Measurements from ENCODE around the gene CASKIN2.

- TF ChIP-seq CTCF (IDR thresholded peaks at IDR 0.05) (no peak), POLR2A (IDR thresholded peaks at IDR 0.05) (no peak)
These were observed 39.5 kb downstream of the CASKIN2 start for GRCh38 chr17:75475851-75476250.

Measured in heart left ventricle (tissue), 13 donors.